DND-41 (cell line): ENCODE data around the gene CFAP54.

ENCODE experiments used
- ATAC-seq: fragments of 200-7000 bp; cut with Tn5 transposase; 3 replicates; pipeline ENCODE4 v1.9.1; 2021; ENCODE audit warnings: low read depth; ENCODE audit not compliant: insufficient read depth
- DNase-seq: peaks from one replicate; pipeline ENCODE4 v3.0.0-alpha.2; 2020
- H2AFZ ChIP-seq: 2 replicates; pipeline ENCODE4 v1.6.0; 2012; ENCODE audit warnings: low read depth, low read length
- H3K27ac ChIP-seq: 2 replicates; pipeline ENCODE4 v1.5.1; 2012; ENCODE audit warnings: low read length, inconsistent platforms
- H3K27me3 ChIP-seq: fragments of 200-600 bp; sonication (generic); 2 replicates; pipeline ENCODE4 v1.6.0; 2012; ENCODE audit warnings: low read length, mild to moderate bottlenecking, inconsistent platforms; ENCODE audit not compliant: insufficient read depth, poor library complexity
- H3K36me3 ChIP-seq: 2 replicates; pipeline ENCODE4 v1.5.1; 2012; ENCODE audit warnings: low read length, inconsistent platforms; ENCODE audit not compliant: insufficient read depth
- H3K4me1 ChIP-seq: 2 replicates; pipeline ENCODE4 v1.5.1; 2012; ENCODE audit warnings: mild to moderate bottlenecking, low read length; ENCODE audit not compliant: insufficient read depth
- H3K4me2 ChIP-seq: 2 replicates; pipeline ENCODE4 v1.6.0; 2012; ENCODE audit warnings: mild to moderate bottlenecking, moderate library complexity, low read length, inconsistent platforms; ENCODE audit not compliant: insufficient read depth
- H3K4me3 ChIP-seq, 2 experiments: fragments of 200-600 bp in 1 of 2; shearing (Covaris generic) in 1 of 2; 2 replicates each; pipeline ENCODE4 v1.5.1; 2012 to 2016; ENCODE audit warnings: inconsistent platforms in 2 of 2, low read length in 2 of 2, mild to moderate bottlenecking in 2 of 2, low read depth in 1 of 2, moderate library complexity in 1 of 2
- H3K79me2 ChIP-seq: 2 replicates; pipeline ENCODE4 v1.6.0; 2012; ENCODE audit warnings: low read length, inconsistent platforms; ENCODE audit not compliant: insufficient read depth
- H3K9ac ChIP-seq: 2 replicates; pipeline ENCODE4 v1.6.0; 2012; ENCODE audit warnings: low read depth, mild to moderate bottlenecking, inconsistent platforms, low read length, moderate library complexity
- H3K9me3 ChIP-seq: 2 replicates; pipeline ENCODE4 v1.5.1; 2012; ENCODE audit warnings: low read length, moderate library complexity, mild to moderate bottlenecking, inconsistent platforms; ENCODE audit not compliant: insufficient read depth, severe bottlenecking
- H4K20me1 ChIP-seq: 2 replicates; pipeline ENCODE4 v1.6.0; 2012; ENCODE audit warnings: low read length; ENCODE audit not compliant: insufficient read depth
- EZH2 ChIP-seq: IDR thresholded peaks from 3 replicates; pipeline ENCODE4 v1.6.1; 2012; ENCODE audit warnings: borderline replicate concordance, low read depth, mild to moderate bottlenecking, moderate library complexity, low read length, inconsistent platforms; ENCODE audit not compliant: severe bottlenecking
- TF ChIP-seq, protein P1 (sequence below): IDR thresholded peaks from 2 replicates; pipeline ENCODE4 v1.5.1; 2012; ENCODE audit warnings: borderline replicate concordance, low read length, moderate library complexity, mild to moderate bottlenecking; ENCODE audit not compliant: poor library complexity, severe bottlenecking; ENCODE audit errors: extremely low read depth

Gene CFAP54

DNA sequence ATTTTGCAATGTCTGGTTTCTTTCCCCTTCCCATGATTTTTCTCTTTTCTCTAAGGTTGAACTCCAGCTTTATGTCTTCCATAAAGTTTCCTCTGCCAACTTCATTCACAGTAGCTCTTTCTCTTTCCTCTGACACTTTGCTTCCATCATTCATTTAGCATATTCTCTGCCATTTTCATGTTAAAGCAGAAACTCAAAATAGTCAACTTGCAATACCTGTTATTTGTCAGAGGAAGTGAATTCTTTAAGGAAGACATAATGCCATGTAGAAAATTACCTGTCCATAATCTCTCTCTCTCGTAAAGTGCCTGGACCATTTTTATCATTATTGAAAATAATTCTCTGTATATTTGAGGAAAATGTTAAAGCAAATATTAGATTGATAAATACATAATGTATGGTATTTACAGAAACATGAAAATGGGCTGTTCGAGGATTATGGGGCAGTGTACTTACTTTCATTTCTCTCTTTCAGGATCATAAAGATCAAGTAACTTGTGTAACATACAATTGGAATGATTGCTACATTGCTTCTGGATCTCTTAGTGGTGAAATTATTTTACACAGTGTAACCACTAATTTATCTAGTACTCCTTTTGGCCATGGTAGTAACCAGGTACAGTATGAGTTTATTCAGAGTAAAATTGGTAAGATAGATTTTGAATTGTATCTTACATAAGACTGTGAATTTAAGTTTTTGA lies 430.3 kb downstream of the CFAP54 start:
- H3K27me3 ChIP-seq = no peaks in the 10 kb centered on the region
- H3K4me3 ChIP-seq = no peak overlapping the region
- DNase-seq (no peak), ATAC-seq (no peak)
- peaks cover 82% of the 10 kb centered on the region for H3K79me2 ChIP-seq
- no peak overlapping the region for H2AFZ ChIP-seq
- H4K20me1 ChIP-seq = peaks cover 14% of the 10 kb centered on the region; the same call in 1 of the 2 replicates
- no peaks in the 10 kb centered on the region for H3K9me3 ChIP-seq
- peaks cover 75% of the 10 kb centered on the region for H3K36me3 ChIP-seq
- H3K9ac ChIP-seq = no peak overlapping the region
- H3K4me2 ChIP-seq = no peak overlapping the region
- no peaks in the 10 kb centered on the region for H3K4me1 ChIP-seq
- TF ChIP-seq EZH2 = no peak
- TF ChIP-seq, protein P1, sequence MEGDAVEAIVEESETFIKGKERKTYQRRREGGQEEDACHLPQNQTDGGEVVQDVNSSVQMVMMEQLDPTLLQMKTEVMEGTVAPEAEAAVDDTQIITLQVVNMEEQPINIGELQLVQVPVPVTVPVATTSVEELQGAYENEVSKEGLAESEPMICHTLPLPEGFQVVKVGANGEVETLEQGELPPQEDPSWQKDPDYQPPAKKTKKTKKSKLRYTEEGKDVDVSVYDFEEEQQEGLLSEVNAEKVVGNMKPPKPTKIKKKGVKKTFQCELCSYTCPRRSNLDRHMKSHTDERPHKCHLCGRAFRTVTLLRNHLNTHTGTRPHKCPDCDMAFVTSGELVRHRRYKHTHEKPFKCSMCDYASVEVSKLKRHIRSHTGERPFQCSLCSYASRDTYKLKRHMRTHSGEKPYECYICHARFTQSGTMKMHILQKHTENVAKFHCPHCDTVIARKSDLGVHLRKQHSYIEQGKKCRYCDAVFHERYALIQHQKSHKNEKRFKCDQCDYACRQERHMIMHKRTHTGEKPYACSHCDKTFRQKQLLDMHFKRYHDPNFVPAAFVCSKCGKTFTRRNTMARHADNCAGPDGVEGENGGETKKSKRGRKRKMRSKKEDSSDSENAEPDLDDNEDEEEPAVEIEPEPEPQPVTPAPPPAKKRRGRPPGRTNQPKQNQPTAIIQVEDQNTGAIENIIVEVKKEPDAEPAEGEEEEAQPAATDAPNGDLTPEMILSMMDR = no peak
- H3K27ac ChIP-seq = no peak overlapping the region
